BJ (cell line): ENCODE measurements around the gene TBX5. TPM values are rescaled to one million over a fixed set of nuclear protein-coding genes. Genes with fewer than 3 reads are reported as not detected.

Experiments used
- CTCF ChIA-PET: fragments of 350-600 bp; formaldehyde crosslinking; extraction: SDS; loops from one replicate; lab custom pipeline; 2021; ENCODE audit warnings: antibody characterized with exemption, inconsistent platforms; lab: Yijun Ruan, JAX
- POLR2A ChIA-PET: fragments of 300-600 bp; sonication (Branson Sonifier 250); formaldehyde crosslinking; extraction: SDS; loops from one replicate; lab custom pipeline; 2021; ENCODE audit warnings: antibody characterized with exemption; lab: Charles Lee
- DNase-seq: peaks from one replicate; pipeline ENCODE4 v3.0.0-alpha.2; 2011; ENCODE audit warnings: low read depth
- H3K27me3 ChIP-seq: 2 replicates; pipeline ENCODE4 v1.6.0; 2011; ENCODE audit warnings: low read length; ENCODE audit not compliant: control insufficient read depth, insufficient read depth
- H3K36me3 ChIP-seq: 2 replicates; pipeline ENCODE4 v1.5.1; 2011; ENCODE audit warnings: low read length; ENCODE audit not compliant: control insufficient read depth, insufficient read depth
- H3K4me3 ChIP-seq: 2 replicates; pipeline ENCODE4 v1.5.1; 2011; ENCODE audit warnings: low read depth, mild to moderate bottlenecking, control low read depth, low read length
- CTCF ChIP-seq: IDR thresholded peaks from 2 replicates; pipeline ENCODE4 v1.5.1; 2011; ENCODE audit warnings: low read depth, mild to moderate bottlenecking, control low read depth, inconsistent platforms, low read length, moderate library complexity; ENCODE audit not compliant: insufficient read depth
- polyA plus RNA-seq: library from polyadenylated mRNA; depleted of rRNA; stranded (reverse); fragments of >200 nt; gene quantifications from 2 replicates; pipeline ENCODE4 v1.2.3, GENCODE V29; 2011

Gene TBX5
- polyA plus RNA-seq, 1 experiment = 30.8 TPM

DNA sequence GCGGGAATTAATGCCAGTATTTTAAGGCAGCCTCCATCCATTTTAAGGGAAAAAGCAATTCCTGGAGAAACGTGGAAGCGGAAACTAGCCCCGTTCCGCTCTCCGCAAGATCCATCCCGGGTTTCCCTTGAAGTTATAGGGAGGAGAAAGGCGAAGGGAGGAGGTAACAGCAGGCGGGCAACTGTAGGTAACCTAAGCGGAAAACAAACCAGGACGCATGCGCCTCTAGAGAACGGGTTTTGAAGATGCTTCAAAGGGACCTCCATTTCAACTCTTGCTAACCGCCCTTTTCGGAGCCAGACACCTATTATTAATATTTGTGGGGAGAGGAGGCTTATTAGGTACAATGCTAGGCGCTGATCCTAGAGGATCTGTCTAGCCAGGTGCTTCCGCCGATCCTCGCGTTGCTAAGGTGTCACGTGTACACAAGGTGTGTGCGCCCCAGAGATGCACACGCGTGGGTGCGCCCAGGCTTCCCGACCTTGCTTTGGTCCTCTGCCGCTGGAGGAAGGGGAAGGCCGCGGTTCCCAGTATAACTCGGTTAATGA lies 6.2 kb downstream of the TBX5 start:
- DNase-seq = peak; percentile 74
- H3K27me3 ChIP-seq = no peaks in the 10 kb centered on the region
- ChIA-PET CTCF (no interaction called here), POLR2A (no interaction called here)
- TF ChIP-seq CTCF = no peak
- peaks cover 19% of the 10 kb centered on the region for H3K36me3 ChIP-seq
- peak overlapping the region; percentile 90 for H3K4me3 ChIP-seq

DNA sequence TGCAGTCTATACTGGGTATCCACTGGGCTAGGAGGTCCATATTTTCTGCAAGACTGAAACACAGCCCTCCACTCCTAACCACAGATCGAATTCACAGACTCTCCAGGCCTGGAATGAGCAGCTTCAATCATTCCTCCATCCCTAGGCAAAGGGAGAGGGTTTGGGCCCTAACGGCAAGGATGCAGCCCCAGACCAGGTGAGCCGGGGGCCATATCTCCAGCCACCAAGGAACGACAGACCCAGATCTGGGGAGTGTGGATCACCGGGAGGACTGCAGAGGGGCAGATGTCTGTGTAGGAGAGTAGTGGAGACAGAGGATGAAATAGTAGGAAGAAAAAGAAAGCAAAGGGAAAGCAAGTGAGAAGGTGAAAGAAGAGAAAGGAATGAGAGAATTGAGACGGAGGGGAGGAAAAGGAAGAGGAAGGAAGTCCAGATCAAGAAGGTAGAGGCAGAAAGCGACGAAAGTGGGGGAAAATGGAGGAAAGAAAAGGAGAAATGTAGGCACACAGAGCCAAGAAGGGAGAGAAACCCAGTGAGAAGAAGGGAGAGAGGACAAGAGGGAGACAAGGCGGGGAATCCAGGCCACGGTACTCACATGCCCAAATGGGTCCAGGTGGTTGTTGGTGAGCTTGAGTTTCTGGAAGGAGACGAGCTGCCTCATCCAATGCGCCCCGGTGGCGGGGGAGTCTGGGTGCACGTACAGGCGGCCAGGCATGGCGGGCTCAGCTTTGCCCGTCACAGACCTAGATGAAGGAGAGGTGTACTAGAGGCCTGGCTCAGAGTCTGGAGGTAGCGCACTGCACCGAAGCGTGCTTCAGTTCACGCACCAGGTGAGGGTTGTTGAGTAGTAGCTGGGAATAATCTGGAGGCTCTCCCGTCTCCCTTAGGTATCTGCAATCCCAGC lies 7.7 kb downstream of the TBX5 start:
- no peak for TF ChIP-seq CTCF
- peak overlapping the region; percentile 90 for H3K4me3 ChIP-seq
- ChIA-PET POLR2A (interaction anchor here (0.6 to 1.4 kb wide), 3 partner anchors 11 to 230 kb away, joined by 4 to 11 read pairs (median 4); no protein-coding TSS in a partner anchor), CTCF (interaction anchor here (0.9 to 2.3 kb wide), 7 partner anchors 11 to 384 kb away, joined by 3 to 8 read pairs (median 4); no protein-coding TSS in a partner anchor)
- DNase-seq = no peak
- no peaks in the 10 kb centered on the region for H3K27me3 ChIP-seq
- H3K36me3 ChIP-seq = peaks cover 30% of the 10 kb centered on the region

DNA sequence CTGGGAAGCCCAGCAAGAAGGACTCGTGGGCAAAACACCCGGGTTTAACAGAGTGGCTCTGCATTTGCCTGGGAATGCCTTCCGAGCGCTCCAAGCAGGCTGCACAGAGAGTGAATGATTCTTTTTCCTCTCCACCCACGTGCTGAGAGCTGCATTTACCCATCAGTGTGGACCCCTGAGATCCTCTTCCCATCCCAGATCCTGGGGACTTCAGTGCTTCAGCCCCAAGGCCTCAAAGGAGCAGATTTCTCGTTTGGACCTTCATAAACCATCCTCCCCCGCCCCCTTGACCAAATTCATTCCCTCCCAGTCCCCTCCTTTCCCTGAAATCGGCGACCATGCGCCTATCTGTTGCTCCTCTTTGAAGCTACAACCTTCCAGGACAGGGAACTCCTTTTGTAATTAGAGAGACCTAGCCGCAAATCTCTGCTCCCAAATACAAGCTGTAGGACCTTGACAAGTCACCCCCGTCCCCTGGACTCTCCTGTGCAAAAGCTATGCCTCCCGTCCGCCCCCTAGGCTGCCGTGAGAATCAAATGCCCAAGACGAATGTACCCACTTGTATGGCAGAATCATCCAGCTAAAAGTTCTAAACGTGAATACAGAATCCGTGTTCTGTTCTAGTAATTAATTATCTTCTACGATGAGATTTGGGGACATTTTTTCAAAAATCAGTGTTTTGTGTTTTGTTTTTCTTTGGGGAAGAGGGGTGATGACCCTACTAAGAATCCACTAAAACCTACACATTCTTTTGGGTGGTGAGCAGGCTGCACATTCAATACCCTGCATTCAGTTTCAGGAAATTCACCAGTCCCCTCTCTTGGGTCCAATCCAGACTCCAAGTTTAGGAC lies 8.8 kb downstream of the TBX5 start:
- peaks cover 28% of the 10 kb centered on the region for H3K36me3 ChIP-seq
- peak overlapping the region; percentile 42 for H3K4me3 ChIP-seq
- no peaks in the 10 kb centered on the region for H3K27me3 ChIP-seq
- ChIA-PET POLR2A (interaction anchor here (0.6 to 1.4 kb wide), 6 partner anchors 12 to 229 kb away, joined by 4 to 11 read pairs (median 5); no protein-coding TSS in a partner anchor), CTCF (interaction anchor here (0.9 to 2.3 kb wide), 12 partner anchors 12 to 383 kb away, joined by 3 to 8 read pairs (median 4); no protein-coding TSS in a partner anchor)
- DNase-seq = no peak
- TF ChIP-seq CTCF = peak; percentile 33; the same call in 1 of the 2 replicates

- H3K36me3 ChIP-seq = peaks cover 30% of the 10 kb centered on the region
- ChIA-PET CTCF (interaction anchor here (1.0 to 1.7 kb wide), 6 partner anchors 15 to 112 kb away, joined by 3 to 7 read pairs (median 4); no protein-coding TSS in a partner anchor), POLR2A (interaction anchor here (0.7 to 1.4 kb wide), 3 partner anchors 13 to 83 kb away, joined by 4 to 6 read pairs (median 4); no protein-coding TSS in a partner anchor)
- DNase-seq = no peak
- H3K27me3 ChIP-seq = no peaks in the 10 kb centered on the region
- TF ChIP-seq CTCF = no peak
- peak overlapping the region; percentile 42 for H3K4me3 ChIP-seq
These were observed 9.6 kb downstream of the TBX5 start for GRCh38 chr12:114396153-114396868.
